Fibroblast of mammary gland (primary cell): ENCODE measurements around the gene PTPRD.
A peak's percentile ranks its signal among the peaks of the same experiment; 100 is the strongest.

Source experiments
- DNase-seq: peaks from one replicate; pipeline ENCODE4 v3.0.0-alpha.2; 2010; ENCODE audit warnings: low read depth
- H3K4me3 ChIP-seq: 2 replicates; pipeline ENCODE4 v1.5.1; 2011; ENCODE audit warnings: low read depth, mild to moderate bottlenecking, low read length, moderate library complexity; ENCODE audit not compliant: control insufficient read depth
- CTCF ChIP-seq: conservative IDR thresholded peaks from 2 replicates; pipeline ENCODE4 v1.5.1; 2011; ENCODE audit warnings: low read depth, low read length, inconsistent platforms; ENCODE audit not compliant: control insufficient read depth, insufficient read depth

The PTPRD gene

DNA sequence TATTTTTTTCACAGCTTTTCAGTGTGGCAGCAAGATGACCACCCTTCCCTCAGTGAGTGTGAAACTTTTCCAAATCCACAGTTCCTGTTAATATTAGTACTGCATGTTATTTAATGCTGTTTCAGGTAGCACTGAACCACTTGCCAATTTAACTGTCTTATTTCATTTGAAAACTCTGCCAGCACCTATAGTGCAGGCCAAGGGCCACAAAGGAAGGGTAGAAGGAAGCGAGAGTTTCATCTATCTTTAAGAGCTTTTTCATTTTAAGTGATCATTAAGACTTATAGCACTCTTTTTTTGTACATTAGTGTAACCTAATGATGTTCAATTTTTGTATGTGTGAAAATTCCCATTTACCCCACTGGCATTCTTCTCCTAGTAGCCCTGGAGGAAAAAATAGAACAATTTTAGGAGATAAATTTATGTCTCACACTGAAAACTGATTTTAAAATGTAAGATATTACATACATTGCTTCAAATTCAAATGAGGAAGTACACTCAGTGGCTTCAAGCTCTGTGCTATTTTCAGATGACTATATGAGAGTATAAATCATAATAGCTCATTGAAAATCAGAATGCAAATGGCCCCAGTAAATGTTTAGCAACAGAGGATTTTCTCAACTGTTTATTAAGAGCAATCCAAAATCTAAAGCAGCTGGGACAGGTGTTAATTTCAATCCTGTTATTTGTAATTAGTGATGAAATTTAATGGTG is 820.5 kb downstream of the PTPRD start:
- TF ChIP-seq CTCF: no peak
- no peak for DNase-seq

GRCh38 chr9:9791611-9792010 is 821.2 kb downstream of the PTPRD start:
- H3K4me3 ChIP-seq: no peak overlapping the region
- peak; percentile 18 for TF ChIP-seq CTCF
- peak; percentile 28 for DNase-seq

More for the DNA sequence above, 820.5 kb downstream of the PTPRD start:
- no peak overlapping the region for H3K4me3 ChIP-seq

GRCh38 chr9:9790216-9790872 is 822.5 kb downstream of the PTPRD start:
- TF ChIP-seq CTCF: peak; percentile 65
- peak; percentile 24 for DNase-seq
- no peak overlapping the region for H3K4me3 ChIP-seq

GRCh38 chr9:9783711-9784110 is 829.1 kb downstream of the PTPRD start:
- TF ChIP-seq CTCF: no peak

DNA sequence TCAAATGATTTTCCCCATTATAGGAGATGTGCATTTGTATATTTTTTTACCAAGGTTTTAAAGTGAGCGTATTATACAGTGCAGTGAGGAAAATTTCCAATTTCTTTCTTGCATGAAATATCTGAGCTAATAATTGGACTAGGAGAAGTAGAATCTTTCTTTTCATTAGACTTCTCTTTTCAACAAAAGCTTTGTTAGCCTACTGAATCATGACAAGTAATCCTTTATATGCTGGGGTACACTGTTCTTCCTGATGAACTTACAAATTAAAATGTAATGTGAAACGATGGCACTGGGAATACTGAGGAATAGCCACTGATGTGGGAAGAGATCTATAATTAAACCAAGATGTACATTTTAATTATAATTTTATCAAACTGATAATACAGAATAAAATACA is 829.6 kb downstream of the PTPRD start:
- no peak for DNase-seq
- no peak overlapping the region for H3K4me3 ChIP-seq
- no peak for TF ChIP-seq CTCF

More at GRCh38 chr9:9783711-9784110, 829.1 kb downstream of the PTPRD start:
- DNase-seq: no peak
- no peak overlapping the region for H3K4me3 ChIP-seq

DNA sequence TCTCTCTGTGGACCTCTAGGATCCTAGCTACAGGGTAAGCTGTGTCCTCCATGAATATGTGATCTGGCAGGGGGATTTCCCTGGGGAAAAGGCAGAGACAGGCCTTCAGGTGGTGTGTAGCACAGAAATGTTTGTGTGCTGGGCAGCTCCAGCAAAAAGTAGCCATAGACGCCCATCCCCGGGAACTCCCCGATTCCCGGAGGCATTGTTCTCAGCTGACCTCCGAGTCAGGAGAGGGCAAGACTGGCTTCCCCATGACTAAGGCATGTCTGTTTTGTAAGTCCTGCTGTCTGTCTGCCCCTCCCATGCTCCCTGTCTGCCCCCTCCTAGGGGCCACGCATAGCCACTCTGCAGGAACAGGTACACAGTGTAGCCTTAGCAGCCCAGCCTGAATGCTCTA is 834.5 kb downstream of the PTPRD start:
- TF ChIP-seq CTCF: no peak
- no peak overlapping the region for H3K4me3 ChIP-seq
- no peak for DNase-seq
